Measurements from ENCODE around the gene NDUFB8.

- TF ChIP-seq EZH2 (IDR thresholded peaks at IDR 0.05; ENCODE audit: borderline replicate concordance, low read depth, low read length, severe bottlenecking) (no peak), JUN (IDR thresholded peaks at IDR 0.05; ENCODE audit: borderline replicate concordance, insufficient read depth, insufficient read length, low read depth) (no peak), POLR2A (IDR thresholded peaks at IDR 0.05; ENCODE audit: low read depth, low read length) (no peak), FOS (IDR thresholded peaks at IDR 0.05; ENCODE audit: borderline replicate concordance, insufficient read depth, low read length) (no peak), POLR2AphosphoS5 (IDR thresholded peaks at IDR 0.05; ENCODE audit: insufficient read depth, low read depth, low read length) (no peak)
- TF ChIP-seq, protein P1, sequence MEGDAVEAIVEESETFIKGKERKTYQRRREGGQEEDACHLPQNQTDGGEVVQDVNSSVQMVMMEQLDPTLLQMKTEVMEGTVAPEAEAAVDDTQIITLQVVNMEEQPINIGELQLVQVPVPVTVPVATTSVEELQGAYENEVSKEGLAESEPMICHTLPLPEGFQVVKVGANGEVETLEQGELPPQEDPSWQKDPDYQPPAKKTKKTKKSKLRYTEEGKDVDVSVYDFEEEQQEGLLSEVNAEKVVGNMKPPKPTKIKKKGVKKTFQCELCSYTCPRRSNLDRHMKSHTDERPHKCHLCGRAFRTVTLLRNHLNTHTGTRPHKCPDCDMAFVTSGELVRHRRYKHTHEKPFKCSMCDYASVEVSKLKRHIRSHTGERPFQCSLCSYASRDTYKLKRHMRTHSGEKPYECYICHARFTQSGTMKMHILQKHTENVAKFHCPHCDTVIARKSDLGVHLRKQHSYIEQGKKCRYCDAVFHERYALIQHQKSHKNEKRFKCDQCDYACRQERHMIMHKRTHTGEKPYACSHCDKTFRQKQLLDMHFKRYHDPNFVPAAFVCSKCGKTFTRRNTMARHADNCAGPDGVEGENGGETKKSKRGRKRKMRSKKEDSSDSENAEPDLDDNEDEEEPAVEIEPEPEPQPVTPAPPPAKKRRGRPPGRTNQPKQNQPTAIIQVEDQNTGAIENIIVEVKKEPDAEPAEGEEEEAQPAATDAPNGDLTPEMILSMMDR (IDR thresholded peaks at IDR 0.05; ENCODE audit: extremely low read depth in 1 of 2, insufficient read depth in 1 of 2, low read depth in 1 of 2, low read length in 2 of 2), result no peak
These were observed 46.9 kb downstream of the NDUFB8 start for GRCh38 chr10:100482834-100483185.
